ENCODE results near the gene TACC2. TPM values are rescaled to one million over a fixed set of nuclear protein-coding genes. Genes with fewer than 3 reads are reported as not detected.

The TACC2 gene
- total RNA-seq, 1 experiment from 2014 or later: not detected

- Histone ChIP-seq H4K20me1 (ENCODE audit: insufficient read depth, low read depth, low read length) (no peaks in the 10 kb centered on the region), H3K4me2 (ENCODE audit: low read depth, low read length, poor library complexity, severe bottlenecking) (no peak overlapping the region), H3K4me3 (ENCODE audit: low read length) (no peak overlapping the region), H3K9me3 (ENCODE audit: low read length) (no peaks in the 10 kb centered on the region), H3K9ac (ENCODE audit: low read length) (no peak overlapping the region), H3K36me3 (ENCODE audit: insufficient read depth, low read length) (no peaks in the 10 kb centered on the region), H3K27me3 (ENCODE audit: low read length) (no peaks in the 10 kb centered on the region), H3K4me1 (ENCODE audit: low read length) (no peaks in the 10 kb centered on the region), H3K27ac (ENCODE audit: low read length) (no peak overlapping the region), H3K79me2 (ENCODE audit: low read length) (no peaks in the 10 kb centered on the region), H3K9me2 (replicated peaks; ENCODE audit: insufficient read depth, low read length) (no peaks in the 10 kb centered on the region), H2AFZ (ENCODE audit: low read length) (no peak overlapping the region)
- DNase-seq: no peak
These were observed 63.7 kb downstream of the TACC2 start for GRCh38 chr10:122052701-122053100.

GRCh38 chr10:122053314-122053713, 64.4 kb downstream of the TACC2 start:
- no peak overlapping the region for H3K27ac ChIP-seq (ENCODE audit: low read length)
- DNase-seq: no peak
- no peak overlapping the region for H3K9ac ChIP-seq (ENCODE audit: low read length)
- H3K4me1 ChIP-seq (ENCODE audit: low read length): no peaks in the 10 kb centered on the region
- no peaks in the 10 kb centered on the region for H3K36me3 ChIP-seq (ENCODE audit: insufficient read depth, low read length)
- H4K20me1 ChIP-seq (ENCODE audit: insufficient read depth, low read depth, low read length): no peaks in the 10 kb centered on the region
- H3K9me2 ChIP-seq (replicated peaks; ENCODE audit: insufficient read depth, low read length): no peaks in the 10 kb centered on the region
- no peaks in the 10 kb centered on the region for H3K79me2 ChIP-seq (ENCODE audit: low read length)
- H3K9me3 ChIP-seq (ENCODE audit: low read length): no peaks in the 10 kb centered on the region
- H3K27me3 ChIP-seq (ENCODE audit: low read length): no peaks in the 10 kb centered on the region
- H3K4me3 ChIP-seq (ENCODE audit: low read length): no peak overlapping the region
- no peak overlapping the region for H3K4me2 ChIP-seq (ENCODE audit: low read depth, low read length, poor library complexity, severe bottlenecking)
- H2AFZ ChIP-seq (ENCODE audit: low read length): no peak overlapping the region

GRCh38 chr10:122054048-122055025, 65.4 kb downstream of the TACC2 start:
- DNase-seq: peak; percentile 56
- H3K9me3 ChIP-seq (ENCODE audit: low read length): no peaks in the 10 kb centered on the region
- no peak overlapping the region for H3K9ac ChIP-seq (ENCODE audit: low read length)
- H3K4me1 ChIP-seq (ENCODE audit: low read length): no peaks in the 10 kb centered on the region
- H2AFZ ChIP-seq (ENCODE audit: low read length): no peak overlapping the region
- H3K4me2 ChIP-seq (ENCODE audit: low read depth, low read length, poor library complexity, severe bottlenecking): no peak overlapping the region
- no peaks in the 10 kb centered on the region for H3K79me2 ChIP-seq (ENCODE audit: low read length)
- H3K36me3 ChIP-seq (ENCODE audit: insufficient read depth, low read length): no peaks in the 10 kb centered on the region
- no peaks in the 10 kb centered on the region for H3K27me3 ChIP-seq (ENCODE audit: low read length)
- no peak overlapping the region for H3K27ac ChIP-seq (ENCODE audit: low read length)
- H4K20me1 ChIP-seq (ENCODE audit: insufficient read depth, low read depth, low read length): no peaks in the 10 kb centered on the region
- H3K9me2 ChIP-seq (replicated peaks; ENCODE audit: insufficient read depth, low read length): no peaks in the 10 kb centered on the region
- H3K4me3 ChIP-seq (ENCODE audit: low read length): no peak overlapping the region

GRCh38 chr10:122055252-122055651, 66.3 kb downstream of the TACC2 start:
- H3K36me3 ChIP-seq (ENCODE audit: insufficient read depth, low read length): no peaks in the 10 kb centered on the region
- H3K4me1 ChIP-seq (ENCODE audit: low read length): no peaks in the 10 kb centered on the region
- H3K9ac ChIP-seq (ENCODE audit: low read length): no peak overlapping the region
- H4K20me1 ChIP-seq (ENCODE audit: insufficient read depth, low read depth, low read length): no peaks in the 10 kb centered on the region
- no peaks in the 10 kb centered on the region for H3K79me2 ChIP-seq (ENCODE audit: low read length)
- no peak overlapping the region for H3K27ac ChIP-seq (ENCODE audit: low read length)
- H3K9me3 ChIP-seq (ENCODE audit: low read length): no peaks in the 10 kb centered on the region
- H3K4me3 ChIP-seq (ENCODE audit: low read length): no peak overlapping the region
- no peak overlapping the region for H3K4me2 ChIP-seq (ENCODE audit: low read depth, low read length, poor library complexity, severe bottlenecking)
- DNase-seq: no peak
- H3K27me3 ChIP-seq (ENCODE audit: low read length): no peaks in the 10 kb centered on the region
- H3K9me2 ChIP-seq (replicated peaks; ENCODE audit: insufficient read depth, low read length): no peaks in the 10 kb centered on the region
- no peak overlapping the region for H2AFZ ChIP-seq (ENCODE audit: low read length)

GRCh38 chr10:122056431-122057094, 67.6 kb downstream of the TACC2 start:
- Histone ChIP-seq H3K9me3 (ENCODE audit: low read length) (no peaks in the 10 kb centered on the region), H3K4me2 (ENCODE audit: low read depth, low read length, poor library complexity, severe bottlenecking) (no peak overlapping the region), H3K27me3 (ENCODE audit: low read length) (no peaks in the 10 kb centered on the region), H3K27ac (ENCODE audit: low read length) (no peak overlapping the region), H3K9ac (ENCODE audit: low read length) (no peak overlapping the region), H3K9me2 (replicated peaks; ENCODE audit: insufficient read depth, low read length) (no peaks in the 10 kb centered on the region), H2AFZ (ENCODE audit: low read length) (no peak overlapping the region), H4K20me1 (ENCODE audit: insufficient read depth, low read depth, low read length) (no peaks in the 10 kb centered on the region), H3K4me1 (ENCODE audit: low read length) (no peaks in the 10 kb centered on the region), H3K4me3 (ENCODE audit: low read length) (no peak overlapping the region), H3K36me3 (ENCODE audit: insufficient read depth, low read length) (no peaks in the 10 kb centered on the region), H3K79me2 (ENCODE audit: low read length) (no peaks in the 10 kb centered on the region)
- DNase-seq: no peak

- no peak overlapping the region for H3K27ac ChIP-seq (ENCODE audit: low read length)
- no peaks in the 10 kb centered on the region for H3K4me1 ChIP-seq (ENCODE audit: low read length)
- no peaks in the 10 kb centered on the region for H3K27me3 ChIP-seq (ENCODE audit: low read length)
- no peaks in the 10 kb centered on the region for H4K20me1 ChIP-seq (ENCODE audit: insufficient read depth, low read depth, low read length)
- no peaks in the 10 kb centered on the region for H3K79me2 ChIP-seq (ENCODE audit: low read length)
- no peak for DNase-seq
- no peak overlapping the region for H3K4me3 ChIP-seq (ENCODE audit: low read length)
- no peaks in the 10 kb centered on the region for H3K9me2 ChIP-seq (replicated peaks; ENCODE audit: insufficient read depth, low read length)
- H3K4me2 ChIP-seq (ENCODE audit: low read depth, low read length, poor library complexity, severe bottlenecking): no peak overlapping the region
- no peak overlapping the region for H2AFZ ChIP-seq (ENCODE audit: low read length)
- H3K9ac ChIP-seq (ENCODE audit: low read length): no peak overlapping the region
- no peaks in the 10 kb centered on the region for H3K9me3 ChIP-seq (ENCODE audit: low read length)
- H3K36me3 ChIP-seq (ENCODE audit: insufficient read depth, low read length): no peaks in the 10 kb centered on the region
These were observed 69.0 kb downstream of the TACC2 start for GRCh38 chr10:122057841-122058413.

GRCh38 chr10:122060250-122060649, 71.3 kb downstream of the TACC2 start:
- Histone ChIP-seq H3K4me3 (ENCODE audit: low read length) (no peak overlapping the region), H3K4me2 (ENCODE audit: low read depth, low read length, poor library complexity, severe bottlenecking) (no peak overlapping the region), H3K27me3 (ENCODE audit: low read length) (no peaks in the 10 kb centered on the region), H3K4me1 (ENCODE audit: low read length) (no peaks in the 10 kb centered on the region), H3K27ac (ENCODE audit: low read length) (no peak overlapping the region), H3K79me2 (ENCODE audit: low read length) (no peaks in the 10 kb centered on the region), H4K20me1 (ENCODE audit: insufficient read depth, low read depth, low read length) (no peaks in the 10 kb centered on the region), H3K9me3 (ENCODE audit: low read length) (no peaks in the 10 kb centered on the region), H3K9me2 (replicated peaks; ENCODE audit: insufficient read depth, low read length) (no peaks in the 10 kb centered on the region), H2AFZ (ENCODE audit: low read length) (no peak overlapping the region), H3K36me3 (ENCODE audit: insufficient read depth, low read length) (no peaks in the 10 kb centered on the region), H3K9ac (ENCODE audit: low read length) (no peak overlapping the region)
- DNase-seq: no peak
